ENCODE data around the gene CCNDBP1. TPM values are rescaled to one million over a fixed set of nuclear protein-coding genes. Genes with fewer than 3 reads are reported as not detected.

The CCNDBP1 gene
- total RNA-seq, 1 donor from 2014 or later: 37.0 TPM

- no peak for DNase-seq (ENCODE audit: low read depth)
Measured at GRCh38 chr15:43208052-43209002, 23.1 kb downstream of the CCNDBP1 start.

GRCh38 chr15:43209059-43209824, 24.0 kb downstream of the CCNDBP1 start:
- no peaks in the 10 kb centered on the region for H3K36me3 ChIP-seq (ENCODE audit: insufficient read depth, low read length)
- no peak overlapping the region for H3K9ac ChIP-seq (ENCODE audit: low read length)
- DNase-seq (ENCODE audit: low read depth): no peak
- no peaks in the 10 kb centered on the region for H3K79me2 ChIP-seq (ENCODE audit: insufficient read depth, low read length)
- Mint-ChIP-seq H3K9me3 (ENCODE audit: unreplicated experiment) (no peaks in the 10 kb centered on the region), H3K4me1 (ENCODE audit: low read depth, unreplicated experiment) (peaks cover 1% of the 10 kb centered on the region), H3K27me3 (ENCODE audit: low read depth, unreplicated experiment) (peaks cover 77% of the 10 kb centered on the region), H3K27ac (ENCODE audit: unreplicated experiment) (no peak overlapping the region), H3K36me3 (ENCODE audit: low read depth, unreplicated experiment) (peaks cover 5% of the 10 kb centered on the region), H3K4me3 (ENCODE audit: unreplicated experiment) (no peak overlapping the region)
- no peak overlapping the region for H3K27ac ChIP-seq (ENCODE audit: low read depth, low read length)
- H2AFZ ChIP-seq (ENCODE audit: low read depth, low read length): no peak overlapping the region
- FAIRE-seq: no peak
- no peak overlapping the region for H3K4me2 ChIP-seq (ENCODE audit: low read length)
- peaks cover 33% of the 10 kb centered on the region for H3K27me3 ChIP-seq (ENCODE audit: insufficient read depth, low read length)
- no peak overlapping the region for H3K4me3 ChIP-seq (ENCODE audit: insufficient read depth, low read depth, low read length)
- H4K20me1 ChIP-seq (ENCODE audit: insufficient read depth, low read length): no peaks in the 10 kb centered on the region
- no peaks in the 10 kb centered on the region for H3K4me1 ChIP-seq (ENCODE audit: insufficient read depth, low read length)
- TF ChIP-seq EZH2 (IDR thresholded peaks at IDR 0.05; ENCODE audit: insufficient read depth, low read length): no peak
- TF ChIP-seq CTCF (IDR thresholded peaks at IDR 0.05; ENCODE audit: insufficient read depth, low read depth, low read length): no peak
- H3K9me3 ChIP-seq (ENCODE audit: insufficient read depth, low read depth, low read length): no peaks in the 10 kb centered on the region

More at GRCh38 chr15:43208052-43209002, 23.1 kb downstream of the CCNDBP1 start:
- Histone ChIP-seq H3K9me3 (ENCODE audit: insufficient read depth, low read depth, low read length) (no peaks in the 10 kb centered on the region), H3K4me1 (ENCODE audit: insufficient read depth, low read length) (no peaks in the 10 kb centered on the region), H2AFZ (ENCODE audit: low read depth, low read length) (no peak overlapping the region), H3K9ac (ENCODE audit: low read length) (no peak overlapping the region), H4K20me1 (ENCODE audit: insufficient read depth, low read length) (no peaks in the 10 kb centered on the region), H3K27me3 (ENCODE audit: insufficient read depth, low read length) (peaks cover 33% of the 10 kb centered on the region), H3K27ac (ENCODE audit: low read depth, low read length) (no peak overlapping the region), H3K79me2 (ENCODE audit: insufficient read depth, low read length) (no peaks in the 10 kb centered on the region), H3K4me3 (ENCODE audit: insufficient read depth, low read depth, low read length) (no peak overlapping the region), H3K36me3 (ENCODE audit: insufficient read depth, low read length) (no peaks in the 10 kb centered on the region), H3K4me2 (ENCODE audit: low read length) (no peak overlapping the region)
- H3K27me3 Mint-ChIP-seq (ENCODE audit: low read depth, unreplicated experiment): peaks cover 76% of the 10 kb centered on the region
- H3K9me3 Mint-ChIP-seq (ENCODE audit: unreplicated experiment): no peaks in the 10 kb centered on the region
- FAIRE-seq: no peak
- H3K36me3 Mint-ChIP-seq (ENCODE audit: low read depth, unreplicated experiment): peaks cover 5% of the 10 kb centered on the region
- no peak overlapping the region for H3K4me3 Mint-ChIP-seq (ENCODE audit: unreplicated experiment)
- TF ChIP-seq EZH2 (IDR thresholded peaks at IDR 0.05; ENCODE audit: insufficient read depth, low read length) (no peak), CTCF (IDR thresholded peaks at IDR 0.05; ENCODE audit: insufficient read depth, low read depth, low read length) (no peak)
- no peak overlapping the region for H3K27ac Mint-ChIP-seq (ENCODE audit: unreplicated experiment)
- H3K4me1 Mint-ChIP-seq (ENCODE audit: low read depth, unreplicated experiment): peaks cover 1% of the 10 kb centered on the region
